ENCODE data around the gene NINL.

Gene NINL

DNA sequence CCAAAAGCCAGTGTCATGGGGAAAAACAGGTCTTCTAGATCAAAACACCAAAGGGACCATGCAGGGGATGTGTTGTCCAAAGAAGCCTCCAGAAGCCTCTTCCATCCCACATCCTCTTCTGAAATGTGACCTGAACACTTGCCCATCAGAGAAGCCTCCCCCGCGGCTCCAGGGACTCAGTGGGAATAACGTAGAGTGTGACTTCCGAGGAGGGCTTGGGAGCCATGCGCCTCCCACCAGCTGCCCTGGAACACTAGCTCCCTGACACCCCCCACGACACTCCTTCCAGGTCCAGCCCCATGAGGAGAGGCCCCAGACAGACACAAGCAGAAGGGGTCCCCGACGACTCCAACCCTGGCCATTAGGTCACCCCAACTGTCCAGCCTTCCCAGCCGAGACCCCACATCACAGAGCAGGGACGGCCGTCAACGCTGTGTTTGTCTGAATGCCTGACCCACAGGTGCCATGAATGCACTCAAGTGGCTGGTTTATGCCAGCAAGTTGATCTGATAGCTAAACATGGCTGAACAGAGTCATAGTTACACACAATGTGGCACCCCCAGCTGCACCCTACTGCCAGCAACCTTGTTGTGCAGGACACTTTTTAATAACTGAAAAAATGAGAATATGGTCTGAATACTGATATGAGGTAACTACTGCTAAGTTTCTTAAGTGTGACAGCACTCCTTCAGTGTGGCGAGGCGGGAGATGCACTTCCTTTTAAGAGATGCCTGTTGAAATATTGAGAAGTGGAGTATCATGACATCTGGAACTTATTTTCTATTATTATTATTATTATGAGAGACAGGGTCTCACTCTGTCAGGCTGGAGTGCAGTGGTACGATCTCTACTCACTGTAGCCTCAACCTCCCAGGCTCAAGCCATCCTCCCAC lies 119.8 kb downstream of the NINL start:
- peaks cover 5% of the 10 kb centered on the region for H3K27me3 ChIP-seq (ENCODE audit: insufficient read depth, poor library complexity, severe bottlenecking)
- no peak overlapping the region for H3K4me3 ChIP-seq (replicated peaks; ENCODE audit: insufficient read depth, low read length)
- DNase-seq (ENCODE audit: low read depth in 1 of 2, low spot score in 1 of 2): no peak
- no peak overlapping the region for H3K27ac ChIP-seq (replicated peaks)
- TF ChIP-seq, protein P1, sequence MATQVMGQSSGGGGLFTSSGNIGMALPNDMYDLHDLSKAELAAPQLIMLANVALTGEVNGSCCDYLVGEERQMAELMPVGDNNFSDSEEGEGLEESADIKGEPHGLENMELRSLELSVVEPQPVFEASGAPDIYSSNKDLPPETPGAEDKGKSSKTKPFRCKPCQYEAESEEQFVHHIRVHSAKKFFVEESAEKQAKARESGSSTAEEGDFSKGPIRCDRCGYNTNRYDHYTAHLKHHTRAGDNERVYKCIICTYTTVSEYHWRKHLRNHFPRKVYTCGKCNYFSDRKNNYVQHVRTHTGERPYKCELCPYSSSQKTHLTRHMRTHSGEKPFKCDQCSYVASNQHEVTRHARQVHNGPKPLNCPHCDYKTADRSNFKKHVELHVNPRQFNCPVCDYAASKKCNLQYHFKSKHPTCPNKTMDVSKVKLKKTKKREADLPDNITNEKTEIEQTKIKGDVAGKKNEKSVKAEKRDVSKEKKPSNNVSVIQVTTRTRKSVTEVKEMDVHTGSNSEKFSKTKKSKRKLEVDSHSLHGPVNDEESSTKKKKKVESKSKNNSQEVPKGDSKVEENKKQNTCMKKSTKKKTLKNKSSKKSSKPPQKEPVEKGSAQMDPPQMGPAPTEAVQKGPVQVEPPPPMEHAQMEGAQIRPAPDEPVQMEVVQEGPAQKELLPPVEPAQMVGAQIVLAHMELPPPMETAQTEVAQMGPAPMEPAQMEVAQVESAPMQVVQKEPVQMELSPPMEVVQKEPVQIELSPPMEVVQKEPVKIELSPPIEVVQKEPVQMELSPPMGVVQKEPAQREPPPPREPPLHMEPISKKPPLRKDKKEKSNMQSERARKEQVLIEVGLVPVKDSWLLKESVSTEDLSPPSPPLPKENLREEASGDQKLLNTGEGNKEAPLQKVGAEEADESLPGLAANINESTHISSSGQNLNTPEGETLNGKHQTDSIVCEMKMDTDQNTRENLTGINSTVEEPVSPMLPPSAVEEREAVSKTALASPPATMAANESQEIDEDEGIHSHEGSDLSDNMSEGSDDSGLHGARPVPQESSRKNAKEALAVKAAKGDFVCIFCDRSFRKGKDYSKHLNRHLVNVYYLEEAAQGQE (IDR thresholded peaks at IDR 0.05; ENCODE audit: insufficient replicate concordance, low read depth): no peak
- TF ChIP-seq POLR2AphosphoS5 (IDR thresholded peaks at IDR 0.05; ENCODE audit: low read depth) (no peak), GABPA (IDR thresholded peaks at IDR 0.05; ENCODE audit: low read depth) (no peak), SPI1 (IDR thresholded peaks at IDR 0.05; ENCODE audit: borderline replicate concordance, low read depth) (no peak)
- TF ChIP-seq, protein P2, sequence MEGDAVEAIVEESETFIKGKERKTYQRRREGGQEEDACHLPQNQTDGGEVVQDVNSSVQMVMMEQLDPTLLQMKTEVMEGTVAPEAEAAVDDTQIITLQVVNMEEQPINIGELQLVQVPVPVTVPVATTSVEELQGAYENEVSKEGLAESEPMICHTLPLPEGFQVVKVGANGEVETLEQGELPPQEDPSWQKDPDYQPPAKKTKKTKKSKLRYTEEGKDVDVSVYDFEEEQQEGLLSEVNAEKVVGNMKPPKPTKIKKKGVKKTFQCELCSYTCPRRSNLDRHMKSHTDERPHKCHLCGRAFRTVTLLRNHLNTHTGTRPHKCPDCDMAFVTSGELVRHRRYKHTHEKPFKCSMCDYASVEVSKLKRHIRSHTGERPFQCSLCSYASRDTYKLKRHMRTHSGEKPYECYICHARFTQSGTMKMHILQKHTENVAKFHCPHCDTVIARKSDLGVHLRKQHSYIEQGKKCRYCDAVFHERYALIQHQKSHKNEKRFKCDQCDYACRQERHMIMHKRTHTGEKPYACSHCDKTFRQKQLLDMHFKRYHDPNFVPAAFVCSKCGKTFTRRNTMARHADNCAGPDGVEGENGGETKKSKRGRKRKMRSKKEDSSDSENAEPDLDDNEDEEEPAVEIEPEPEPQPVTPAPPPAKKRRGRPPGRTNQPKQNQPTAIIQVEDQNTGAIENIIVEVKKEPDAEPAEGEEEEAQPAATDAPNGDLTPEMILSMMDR (IDR thresholded peaks at IDR 0.05; ENCODE audit: insufficient read depth, low read length): no peak

DNA sequence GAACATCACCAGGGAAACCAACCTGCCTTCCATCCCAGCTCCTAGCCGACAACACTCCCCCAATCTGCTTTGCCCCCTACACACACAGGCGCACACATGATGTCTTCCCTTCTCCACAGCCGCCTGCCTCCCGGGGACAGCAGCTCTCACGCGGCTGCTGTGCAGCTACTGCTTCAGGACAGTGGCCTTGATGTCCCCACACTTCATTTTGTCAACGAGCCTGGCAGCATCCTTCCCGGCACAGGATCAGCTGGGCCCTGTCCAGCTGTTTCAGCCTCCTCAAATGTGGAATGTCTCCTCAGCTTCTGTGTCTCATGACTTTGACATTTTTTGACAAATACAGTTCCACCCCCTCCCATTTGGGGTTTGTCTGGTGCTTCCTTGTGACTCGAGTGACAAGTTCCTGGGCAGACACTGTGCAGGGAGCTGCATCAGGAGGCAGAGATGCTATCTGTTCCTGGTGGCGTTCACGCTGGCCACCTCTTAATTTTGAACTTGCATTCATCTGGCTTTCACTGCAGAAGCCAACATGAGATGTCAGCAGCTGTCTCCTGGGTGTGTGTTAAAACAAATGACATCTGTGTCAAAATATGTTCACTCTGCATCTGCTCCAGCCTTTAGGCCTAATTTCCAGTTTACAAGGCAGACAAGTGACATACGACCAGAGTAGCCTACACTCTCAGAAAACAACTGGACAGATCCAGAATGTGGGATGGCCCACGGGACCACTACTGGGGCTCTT lies 120.7 kb downstream of the NINL start:
- H3K4me3 ChIP-seq (replicated peaks; ENCODE audit: insufficient read depth, low read length): no peak overlapping the region
- TF ChIP-seq SPI1 (IDR thresholded peaks at IDR 0.05; ENCODE audit: borderline replicate concordance, low read depth) (no peak), POLR2AphosphoS5 (IDR thresholded peaks at IDR 0.05; ENCODE audit: low read depth) (no peak), GABPA (IDR thresholded peaks at IDR 0.05; ENCODE audit: low read depth) (no peak)
- TF ChIP-seq, protein P2 (IDR thresholded peaks at IDR 0.05; ENCODE audit: insufficient read depth, low read length): no peak
- TF ChIP-seq, protein P1 (IDR thresholded peaks at IDR 0.05; ENCODE audit: insufficient replicate concordance, low read depth): no peak
- no peak overlapping the region for H3K27ac ChIP-seq (replicated peaks)
- peaks cover 5% of the 10 kb centered on the region for H3K27me3 ChIP-seq (ENCODE audit: insufficient read depth, poor library complexity, severe bottlenecking)
- DNase-seq (ENCODE audit: low read depth in 1 of 2, low spot score in 1 of 2): no peak

DNA sequence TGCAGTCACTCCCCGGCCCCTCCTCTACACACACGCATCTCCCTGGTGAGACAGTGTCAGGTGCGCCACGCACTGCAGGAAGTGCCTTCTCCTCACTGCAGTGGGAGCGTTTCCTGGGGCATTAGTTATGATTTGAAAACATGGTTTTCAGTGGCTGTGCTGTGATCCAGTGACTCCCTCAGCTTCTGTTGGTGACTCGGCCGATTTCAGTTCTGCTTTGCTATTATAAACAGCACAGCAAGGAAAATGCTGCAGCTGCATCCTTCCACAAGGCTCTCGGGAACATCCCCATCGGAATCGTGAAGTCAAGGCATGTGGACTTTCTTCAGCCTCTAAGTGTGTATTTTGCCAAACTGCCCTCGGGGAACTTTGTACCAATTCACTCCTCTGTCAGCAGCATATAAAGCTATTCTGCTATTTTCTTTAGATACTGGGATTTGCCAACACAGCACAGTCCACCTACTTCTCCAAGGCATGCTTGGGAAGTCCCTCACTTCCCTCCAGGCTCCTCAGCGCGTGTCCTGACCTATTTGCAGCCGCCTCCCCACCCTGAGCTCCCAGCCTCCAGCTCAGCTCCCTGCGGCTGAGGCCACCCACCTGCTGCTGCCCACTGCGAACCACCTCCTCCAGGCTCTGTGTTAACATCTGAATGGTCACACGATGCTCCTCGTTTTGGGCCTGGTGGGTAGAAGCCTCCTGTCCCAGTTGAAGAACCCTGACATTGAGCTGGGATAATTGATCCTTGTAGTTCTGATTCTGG lies 123.4 kb downstream of the NINL start:
- H3K27me3 ChIP-seq (ENCODE audit: insufficient read depth, poor library complexity, severe bottlenecking): peaks cover 5% of the 10 kb centered on the region
- H3K4me3 ChIP-seq (replicated peaks; ENCODE audit: insufficient read depth, low read length): no peak overlapping the region
- no peak overlapping the region for H3K27ac ChIP-seq (replicated peaks)
- DNase-seq (ENCODE audit: low read depth in 1 of 2, low spot score in 1 of 2): no peak
- TF ChIP-seq, protein P2 (IDR thresholded peaks at IDR 0.05; ENCODE audit: insufficient read depth, low read length): no peak
- no peak for TF ChIP-seq SPI1 (IDR thresholded peaks at IDR 0.05; ENCODE audit: borderline replicate concordance, low read depth)
- TF ChIP-seq, protein P1 (IDR thresholded peaks at IDR 0.05; ENCODE audit: insufficient replicate concordance, low read depth): no peak
- no peak for TF ChIP-seq GABPA (IDR thresholded peaks at IDR 0.05; ENCODE audit: low read depth)

Data from HL-60 (cell line).